HG02571 (cell line): ENCODE measurements around the gene MADD.
"Not testable (repeated sequence)": the region's sequence is repeated elsewhere in the genome, so short reads cannot be mapped to it uniquely, and the experiment has no call there.

Experiments used
- ATAC-seq: cut with Tn5 transposase; IDR thresholded peaks from one replicate; pipeline ENCODE4 v1.9.1; 2021; ENCODE audit warnings: mild to moderate bottlenecking, moderate library complexity; ENCODE audit not compliant: unreplicated experiment

MADD gene

DNA sequence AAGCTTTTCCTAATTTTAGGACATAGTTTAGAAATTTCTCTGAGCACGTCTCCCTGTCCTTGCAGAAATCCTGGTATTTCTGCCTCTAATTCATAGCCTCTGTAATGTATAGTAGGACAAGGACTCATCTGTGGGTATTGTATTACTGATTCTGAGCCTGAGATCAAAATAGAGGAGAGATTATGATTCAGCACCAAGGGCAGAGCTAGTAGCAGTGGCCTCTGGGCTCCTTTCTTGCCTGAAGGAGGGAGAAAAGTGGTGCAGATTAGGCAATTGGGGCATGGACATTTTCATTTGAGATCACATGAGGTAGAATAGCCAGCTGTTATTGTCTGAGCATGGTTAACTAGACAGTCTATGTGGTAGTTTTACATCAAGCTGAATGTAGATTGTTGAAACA lies 2.8 kb downstream of the MADD start:
- no peak for ATAC-seq

- no peak for ATAC-seq
Measured at GRCh38 chr11:47274495-47275235, 4.7 kb downstream of the MADD start.

DNA sequence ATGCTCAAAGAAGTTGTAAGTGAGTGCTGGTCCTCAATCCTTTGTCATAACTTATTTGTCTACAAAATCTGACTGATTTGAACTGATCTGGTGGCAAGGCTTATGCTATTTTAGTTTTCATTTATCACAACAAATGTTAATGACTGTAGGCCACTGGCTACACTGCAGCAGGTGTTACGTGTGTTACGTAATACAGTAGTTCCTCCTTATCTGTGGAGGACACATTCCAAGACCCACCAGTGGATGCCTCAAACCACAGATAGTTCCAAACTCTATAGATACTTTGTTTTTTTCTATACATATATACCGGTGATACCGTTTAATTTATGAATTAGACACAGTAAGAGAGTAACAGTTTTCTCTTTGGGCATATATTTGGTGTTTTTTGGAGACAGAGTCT lies 7.0 kb downstream of the MADD start:
- no peak for ATAC-seq

- no peak for ATAC-seq
Measured at GRCh38 chr11:47278058-47278457, 8.1 kb downstream of the MADD start.

- no peak for ATAC-seq
Measured at GRCh38 chr11:47278769-47279168, 8.8 kb downstream of the MADD start.

GRCh38 chr11:47280099-47280498 lies 10.2 kb downstream of the MADD start:
- ATAC-seq: no peak

- no peak for ATAC-seq
Measured at GRCh38 chr11:47280860-47281259, 10.9 kb downstream of the MADD start.

GRCh38 chr11:47282462-47282861 lies 12.5 kb downstream of the MADD start:
- no peak for ATAC-seq

DNA sequence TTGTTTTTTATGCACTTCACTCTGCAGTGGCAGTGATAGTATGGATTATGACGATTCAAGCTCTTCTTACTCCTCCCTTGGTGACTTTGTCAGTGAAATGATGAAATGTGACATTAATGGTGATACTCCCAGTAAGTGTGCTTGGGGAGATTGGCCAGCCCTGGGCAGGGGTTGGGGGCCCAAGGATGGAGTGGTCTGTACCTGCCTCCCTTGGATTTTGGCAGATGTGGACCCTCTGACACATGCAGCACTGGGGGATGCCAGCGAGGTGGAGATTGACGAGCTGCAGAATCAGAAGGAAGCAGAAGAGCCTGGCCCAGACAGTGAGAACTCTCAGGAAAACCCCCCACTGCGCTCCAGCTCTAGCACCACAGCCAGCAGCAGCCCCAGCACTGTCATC lies 14.2 kb downstream of the MADD start:
- ATAC-seq: no peak

DNA sequence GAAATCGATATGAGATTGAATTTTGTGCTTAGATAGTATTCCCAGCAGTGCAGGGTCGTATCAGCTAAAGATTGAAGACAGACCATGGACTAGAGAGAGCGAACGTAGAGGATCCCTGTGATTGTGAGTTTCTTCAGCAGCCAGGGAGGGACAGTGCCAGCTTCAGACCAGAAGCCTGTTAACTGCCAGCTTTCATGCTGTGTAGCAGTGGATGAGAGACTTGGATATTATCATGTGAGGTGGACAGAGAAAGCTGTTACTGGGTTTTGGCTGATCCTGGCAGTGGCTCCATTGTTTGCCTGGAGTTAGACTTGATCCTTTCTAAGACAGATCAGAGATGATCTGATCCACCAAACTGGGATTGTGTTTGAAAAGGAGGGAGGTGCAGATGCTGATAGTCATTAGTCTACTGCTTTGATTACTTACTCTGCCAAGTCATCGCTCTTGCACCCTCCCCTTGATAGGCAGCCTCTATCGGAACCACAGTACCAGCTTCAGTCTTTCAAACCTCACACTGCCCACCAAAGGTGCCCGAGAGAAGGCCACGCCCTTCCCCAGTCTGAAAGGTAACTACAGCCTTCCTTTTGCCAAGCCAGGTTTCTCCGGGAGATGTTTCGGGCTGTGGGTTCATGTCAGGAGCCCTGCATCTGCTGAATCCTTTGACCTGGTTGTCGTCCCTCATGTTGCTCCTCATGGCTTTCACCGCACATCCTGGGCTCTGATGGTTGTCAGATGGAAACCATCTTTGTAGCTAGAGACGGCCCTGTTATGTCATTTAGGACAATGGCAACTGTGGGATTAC lies 16.2 kb downstream of the MADD start:
- no peak for ATAC-seq

GRCh38 chr11:47288066-47288465 lies 18.1 kb downstream of the MADD start:
- no peak for ATAC-seq

DNA sequence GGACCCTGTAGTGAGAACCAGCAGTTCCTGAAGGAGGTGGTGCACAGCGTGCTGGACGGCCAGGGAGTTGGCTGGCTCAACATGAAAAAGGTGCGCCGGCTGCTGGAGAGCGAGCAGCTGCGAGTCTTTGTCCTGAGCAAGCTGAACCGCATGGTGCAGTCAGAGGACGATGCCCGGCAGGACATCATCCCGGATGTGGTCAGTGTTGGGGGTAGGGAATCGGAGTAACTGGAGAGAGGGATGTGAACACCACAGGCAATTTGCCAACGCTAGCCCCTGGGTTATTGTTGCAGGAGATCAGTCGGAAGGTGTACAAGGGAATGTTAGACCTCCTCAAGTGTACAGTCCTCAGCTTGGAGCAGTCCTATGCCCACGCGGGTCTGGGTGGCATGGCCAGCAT lies 19.9 kb downstream of the MADD start:
- ATAC-seq: no peak

- no peak for ATAC-seq
Measured at GRCh38 chr11:47295385-47295784, 25.5 kb downstream of the MADD start.

- ATAC-seq: no peak
Measured at GRCh38 chr11:47296045-47296444, 26.1 kb downstream of the MADD start.

DNA sequence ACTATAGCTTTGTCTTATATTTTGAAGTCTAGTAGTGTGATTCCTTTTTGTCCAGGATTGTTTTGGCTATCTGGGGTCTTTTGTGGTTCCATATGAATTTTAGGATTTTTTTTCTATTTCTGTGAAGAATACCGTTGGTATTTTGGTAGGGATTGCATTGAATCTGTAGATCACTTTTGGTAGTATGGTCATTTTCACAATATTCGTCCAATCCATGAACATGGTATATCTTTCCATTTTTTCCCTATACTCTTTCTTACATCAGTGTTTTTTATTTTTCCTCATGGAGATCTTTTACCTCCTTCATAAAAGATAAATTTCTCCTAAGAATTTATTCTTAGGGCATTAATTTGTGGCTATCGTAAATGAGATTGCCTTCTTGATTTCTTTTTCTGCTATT lies 29.1 kb downstream of the MADD start:
- ATAC-seq: no peak

- no peak for ATAC-seq
Measured at GRCh38 chr11:47302853-47303252, 32.9 kb downstream of the MADD start.

GRCh38 chr11:47305734-47306483 lies 36.0 kb downstream of the MADD start:
- ATAC-seq: no peak

DNA sequence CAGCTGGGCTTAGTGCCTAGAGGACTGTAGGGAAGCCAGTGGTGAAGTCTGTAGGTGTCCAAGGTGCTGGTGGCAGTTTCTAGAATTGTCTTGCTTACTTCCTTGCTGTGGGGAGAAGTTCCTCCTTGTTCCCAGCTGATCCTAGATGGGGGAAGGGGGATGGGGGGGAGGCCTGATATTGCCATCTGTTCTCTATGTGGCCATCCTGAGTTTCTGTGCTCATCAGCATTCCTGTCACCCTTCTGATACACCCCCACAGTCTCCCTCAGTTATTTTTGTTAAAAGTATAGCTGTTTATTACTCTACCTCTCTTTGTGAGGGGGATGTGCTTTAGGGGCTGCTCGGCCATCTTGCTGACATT lies 36.5 kb downstream of the MADD start:
- ATAC-seq: no peak

GRCh38 chr11:47308050-47308823 lies 38.3 kb downstream of the MADD start:
- ATAC-seq: no peak

DNA sequence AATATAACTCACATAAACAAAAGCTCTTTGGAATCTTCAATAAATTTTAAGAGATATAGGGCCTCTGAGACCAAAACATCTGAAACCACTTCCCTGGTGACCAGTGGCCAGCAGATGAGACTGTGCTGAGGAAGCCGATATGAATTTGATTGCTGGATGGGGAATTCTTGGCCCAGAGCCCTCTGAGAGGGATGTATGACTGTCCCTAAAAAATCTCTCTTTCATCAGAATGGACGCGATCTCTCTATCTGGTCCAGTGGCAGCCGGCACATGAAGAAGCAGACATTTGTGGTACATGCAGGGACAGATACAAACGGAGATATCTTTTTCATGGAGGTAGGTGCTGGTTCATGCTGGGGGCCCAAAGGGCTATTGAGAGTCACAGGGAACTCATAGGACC lies 45.1 kb downstream of the MADD start:
- no peak for ATAC-seq

DNA sequence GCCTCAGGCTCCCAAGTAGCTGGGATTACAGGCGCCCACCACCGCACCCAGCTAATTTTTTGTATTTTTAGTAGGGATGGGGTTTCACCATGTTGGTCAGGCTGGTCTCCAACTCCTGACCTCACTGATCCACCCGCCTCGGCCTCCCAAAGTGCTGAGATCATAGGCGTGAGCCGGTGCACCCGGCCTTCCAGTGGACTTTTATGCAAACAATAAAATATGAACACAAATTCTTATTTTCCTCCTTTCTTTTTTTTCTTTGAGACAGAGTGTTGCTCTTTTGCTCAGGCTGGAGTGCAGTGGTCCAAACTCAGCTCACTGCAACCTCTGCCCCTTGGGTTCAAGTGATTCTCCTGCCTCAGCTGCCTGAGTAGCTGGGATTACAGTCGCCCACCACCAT lies 46.6 kb downstream of the MADD start:
- ATAC-seq: not testable (repeated sequence)
